GM12878 (cell line): ENCODE results near the gene MAFB. TPM values are rescaled to one million over a fixed set of nuclear protein-coding genes. Genes with fewer than 3 reads are reported as not detected.

Source experiments
- ATAC-seq: fragments of 200-7000 bp; cut with Tn5 transposase; 3 replicates; pipeline ENCODE4 v1.9.1; 2020; ENCODE audit warnings: mild to moderate bottlenecking, moderate library complexity
- BruUV-seq: library from RNA; stranded (reverse); fragments of 400-500 nt; replicated peaks from 2 replicates; lab custom pipeline; 2021; lab: Mats Ljungman, UMichigan
- CTCF ChIA-PET: fragments of 300-600 bp; sonication (Branson Sonifier 250); formaldehyde crosslinking; extraction: SDS; loops from one replicate; lab custom pipeline; 2021; ENCODE audit warnings: inconsistent platforms; lab: Yijun Ruan, JAX
- POLR2A ChIA-PET: fragments of 350-600 bp; formaldehyde crosslinking; extraction: SDS; loops from one replicate; lab custom pipeline; 2021; ENCODE audit warnings: inconsistent platforms; lab: Charles Lee
- RAD21 ChIA-PET: fragments of 300-600 bp; sonication (Branson Sonifier 250); formaldehyde crosslinking; loops from one replicate; lab custom pipeline; 2023; ENCODE audit warnings: antibody characterized with exemption; ENCODE audit not compliant: unreplicated experiment; lab: Charles Lee
- SMC1A ChIA-PET: fragments of 300-600 bp; sonication (Branson Sonifier 250); formaldehyde crosslinking; loops from one replicate; lab custom pipeline; 2023; ENCODE audit not compliant: unreplicated experiment, uncharacterized antibody; lab: Charles Lee
- DNase-seq: peaks from one replicate; pipeline ENCODE4 v3.0.0-alpha.2; 2011; ENCODE audit warnings: low read depth, low spot score
- FAIRE-seq: peaks from 3 replicates; lab custom pipeline; 2011; peaks lifted over from hg19 to GRCh38; lab: Jason Lieb, UNC
- H2AFZ ChIP-seq: 2 replicates; pipeline ENCODE4 v1.6.0; 2011; ENCODE audit warnings: low read depth, low read length, control low read depth; ENCODE audit not compliant: control insufficient read depth
- H3K27ac ChIP-seq: 2 replicates; pipeline ENCODE4 v1.5.1; 2011; ENCODE audit warnings: control low read depth; ENCODE audit not compliant: control insufficient read depth, insufficient read depth
- H3K27me3 ChIP-seq, 2 experiments: replicated peaks in 1 of 2; 2 replicates each; pipeline versions ENCODE4 v1.6.0 to v1.6.1; 2011; ENCODE audit warnings: low read length in 1 of 2; ENCODE audit not compliant: control insufficient read depth in 2 of 2, insufficient read depth in 2 of 2
- H3K36me3 ChIP-seq, 2 experiments: 2 replicates each; pipeline ENCODE4 v1.5.1; 2011; ENCODE audit warnings: low read length in 1 of 2; ENCODE audit not compliant: control insufficient read depth in 2 of 2, insufficient read depth in 2 of 2
- H3K4me1 ChIP-seq: 2 replicates; pipeline ENCODE4 v1.6.1; 2011; ENCODE audit warnings: mild to moderate bottlenecking, low read length, moderate library complexity, mixed read lengths; ENCODE audit not compliant: control insufficient read depth, insufficient read depth
- H3K4me2 ChIP-seq: 2 replicates; pipeline ENCODE4 v1.6.0; 2011; ENCODE audit warnings: control low read depth; ENCODE audit not compliant: control insufficient read depth, insufficient read depth
- H3K4me3 ChIP-seq: fragments of 200-600 bp; sonication (generic); 2 replicates; pipeline ENCODE4 v1.5.1; 2016
- H3K79me2 ChIP-seq: 2 replicates; pipeline ENCODE4 v1.6.0; 2011; ENCODE audit warnings: low read length; ENCODE audit not compliant: control insufficient read depth, insufficient read depth
- H3K9ac ChIP-seq: 2 replicates; pipeline ENCODE4 v1.8.0; 2011; ENCODE audit warnings: low read length, control low read depth, mixed read lengths; ENCODE audit not compliant: control insufficient read depth, insufficient read depth
- H3K9me3 ChIP-seq: replicated peaks from 3 replicates; pipeline ENCODE4 v1.5.1; 2011; ENCODE audit warnings: mild to moderate bottlenecking, low read length; ENCODE audit not compliant: control insufficient read depth, insufficient read depth
- H4K20me1 ChIP-seq: 2 replicates; pipeline ENCODE4 v1.6.0; 2011; ENCODE audit not compliant: control insufficient read depth, insufficient read depth
- EZH2 ChIP-seq: IDR thresholded peaks from 2 replicates; pipeline ENCODE4 v1.6.1; 2012; ENCODE audit warnings: low read depth, mild to moderate bottlenecking, control low read depth, inconsistent platforms, low read length, borderline replicate concordance; ENCODE audit not compliant: control insufficient read depth
- GABPA ChIP-seq: IDR thresholded peaks from 2 replicates; pipeline ENCODE4 v1.6.1; 2014; ENCODE audit warnings: antibody characterized with exemption, low read depth, mild to moderate bottlenecking, inconsistent platforms
- MEF2B ChIP-seq: fragments of 450-650 bp; IDR thresholded peaks from 2 replicates; pipeline ENCODE4 v1.6.1; 2018; ENCODE audit warnings: mild to moderate bottlenecking, moderate library complexity; ENCODE audit not compliant: partially characterized antibody, poor library complexity, severe bottlenecking
- NRF1 ChIP-seq: conservative IDR thresholded peaks from 2 replicates; pipeline ENCODE4 v1.6.1; 2011; ENCODE audit warnings: mild to moderate bottlenecking, low read depth, low read length, improper control_type of control experiment
- PKNOX1 ChIP-seq: fragments of 450-650 bp; IDR thresholded peaks from 2 replicates; pipeline ENCODE4 v1.6.1; 2016; ENCODE audit warnings: mild to moderate bottlenecking
- SMARCA5 ChIP-seq: fragments of 450-650 bp; IDR thresholded peaks from 2 replicates; pipeline ENCODE4 v1.6.1; 2017; ENCODE audit warnings: mild to moderate bottlenecking
- SREBF1 ChIP-seq: IDR thresholded peaks from 2 replicates; pipeline ENCODE4 v1.6.1; 2012; ENCODE audit warnings: mild to moderate bottlenecking, low read length
- ZBTB40 ChIP-seq: fragments of 450-650 bp; IDR thresholded peaks from 2 replicates; pipeline ENCODE4 v1.6.1; 2016; ENCODE audit warnings: mild to moderate bottlenecking, moderate library complexity, borderline replicate concordance
- in situ Hi-C: fragments of 300-500 bp; cut with MboI; formaldehyde crosslinking; loops from 9 replicates; pipeline ENCODE4 v1.14.3; 2018; ENCODE audit warnings: mixed read lengths
- intact Hi-C: fragments of 100-400 bp; cut with micrococcal nuclease; formaldehyde crosslinking; loops from one replicate; pipeline ENCODE4 v1.14.2; 2022; ENCODE audit not compliant: unreplicated experiment
- polyA plus RNA-seq, 11 experiments: library from polyadenylated mRNA; depleted of rRNA in 4 of 11; unstranded in 6 of 11; stranded (reverse) in 5 of 11; fragments of >200 nt; fragmentation: Nextera tagmentation in 4 of 11; fragmentation: Illumina TruSeq in 1 of 11; extraction: Ambion mirVana in 4 of 11; extraction: Trizol in 1 of 11; gene quantifications; 1 replicate in 1 of 11; 2 replicates in 10 of 11; pipeline versions ENCODE4 v1.2.1 to v1.2.3, GENCODE V29; 2011 to 2016; ENCODE audit warnings: inconsistent platforms in 2 of 11, missing spikeins in 2 of 11, low read depth in 1 of 11
- total RNA-seq, 4 experiments: library from RNA; depleted of rRNA in 3 of 4; stranded (reverse); fragments of >200 nt in 3 of 4; fragmentation: Illumina TruSeq in 1 of 4; extraction: Trizol in 1 of 4; gene quantifications; 2 replicates each; pipeline versions ENCODE4 v1.2.1 to v1.2.3, GENCODE V29; 2013 to 2021

Gene MAFB
- total and polyA plus RNA-seq, 10 of the 15 experiments (the other 5 are each of a cell fraction or from before 2014, with no cell fraction given), result 0.01 to 0.08 (median 0.01) TPM; not detected in 7

GRCh38 chr20:40636486-40636885 is 52.5 kb downstream of the MAFB start (continued):
- no peak for TF ChIP-seq ZBTB40
- no peak for TF ChIP-seq EZH2

- ChIA-PET SMC1A (no interaction called here), CTCF (no interaction called here), POLR2A (no interaction called here), RAD21 (no interaction called here)
- H3K79me2 ChIP-seq, result no peaks in the 10 kb centered on the region
- H3K27me3 ChIP-seq, result peaks cover 2 to 5% of the 10 kb centered on the region in 2 experiments; a peak in 2 of 4 replicates
- intact Hi-C loops (no loop called here), in situ Hi-C loops (no loop called here)
- H3K9ac ChIP-seq, result no peak overlapping the region
- no peak for ATAC-seq
- H4K20me1 ChIP-seq, result no peaks in the 10 kb centered on the region
- H3K36me3 ChIP-seq, result no peaks in the 10 kb centered on the region
- H2AFZ ChIP-seq, result no peak overlapping the region
- no peak overlapping the region for H3K4me3 ChIP-seq
- no peak overlapping the region for H3K27ac ChIP-seq
- no TSS peak for BruUV-seq
- no peaks in the 10 kb centered on the region for H3K4me1 ChIP-seq
- H3K4me2 ChIP-seq, result no peak overlapping the region
- H3K9me3 ChIP-seq, result no peaks in the 10 kb centered on the region
- no peak for FAIRE-seq
- no peak for TF ChIP-seq NRF1
- TF ChIP-seq PKNOX1, result no peak
- TF ChIP-seq MEF2B, result no peak
- no peak for TF ChIP-seq SMARCA5
- TF ChIP-seq GABPA, result no peak
- TF ChIP-seq SREBF1, result no peak
- DNase-seq, result no peak
Measured at GRCh38 chr20:40635971-40636370, 53.1 kb downstream of the MAFB start.
